Activated T-helper 2 cell treated with anti-CD3 and anti-CD28 coated beads, Interferon-gamma antibody, Interleukin-2, Interleukin-4, amounts not matched to agents 10 μg/mL and 5 μg/mL and 100 μg/mL, durations not matched to agents 14 hours and 24 hours and 36 hours (primary cell): ENCODE measurements around the gene DNAH17. TPM values are rescaled to one million over a fixed set of nuclear protein-coding genes. Genes with fewer than 3 reads are reported as not detected.
"Not testable (repeated sequence)": the region's sequence is repeated elsewhere in the genome, so short reads cannot be mapped to it uniquely, and the experiment has no call there.

Experiments
- DNase-seq: peaks from one replicate; pipeline ENCODE4 v3.0.0; 2021; ENCODE audit warnings: low spot score
- H3K27ac Mint-ChIP-seq: one replicate; pipeline ENCODE4 v1.8.0; 2021; ENCODE audit warnings: mixed read lengths
- H3K27me3 Mint-ChIP-seq: one replicate; pipeline ENCODE4 v1.8.0; 2021; ENCODE audit warnings: low read depth, mixed read lengths
- H3K36me3 Mint-ChIP-seq: one replicate; pipeline ENCODE4 v1.8.0; 2021; ENCODE audit warnings: low read depth, mixed read lengths
- H3K4me1 Mint-ChIP-seq: one replicate; pipeline ENCODE4 v1.8.0; 2021; ENCODE audit warnings: low read depth, mixed read lengths
- H3K4me3 Mint-ChIP-seq: one replicate; pipeline ENCODE4 v1.8.0; 2021; ENCODE audit warnings: low read depth, mild to moderate bottlenecking, moderate library complexity, mixed read lengths
- H3K9me3 Mint-ChIP-seq: one replicate; pipeline ENCODE4 v1.8.0; 2021; ENCODE audit warnings: mixed read lengths
- intact Hi-C: fragments of 100-400 bp; cut with micrococcal nuclease; formaldehyde crosslinking; loops from one replicate; pipeline ENCODE4 v1.15.1; 2023
- total RNA-seq: library from RNA; stranded (reverse); gene quantifications from 2 replicates; pipeline ENCODE4 v1.2.3, GENCODE V29; 2022

DNAH17 gene
- total RNA-seq, 1 donor from 2014 or later: 0.30 TPM

GRCh38 chr17:78475211-78475610 lies 102.0 kb downstream of the DNAH17 start:
- intact Hi-C loops: no loop called here
- no peak overlapping the region for H3K27ac Mint-ChIP-seq
- H3K27me3 Mint-ChIP-seq: peaks cover 4% of the 10 kb centered on the region
- no peaks in the 10 kb centered on the region for H3K36me3 Mint-ChIP-seq
- no peak overlapping the region for H3K4me3 Mint-ChIP-seq
- DNase-seq: no peak
- no peaks in the 10 kb centered on the region for H3K9me3 Mint-ChIP-seq
- H3K4me1 Mint-ChIP-seq: no peaks in the 10 kb centered on the region

GRCh38 chr17:78474614-78475146 lies 102.5 kb downstream of the DNAH17 start:
- no peak for DNase-seq
- intact Hi-C loops: no loop called here
- no peaks in the 10 kb centered on the region for H3K36me3 Mint-ChIP-seq
- no peak overlapping the region for H3K4me3 Mint-ChIP-seq
- no peaks in the 10 kb centered on the region for H3K4me1 Mint-ChIP-seq
- peaks cover 4% of the 10 kb centered on the region for H3K27me3 Mint-ChIP-seq
- H3K27ac Mint-ChIP-seq: no peak overlapping the region
- H3K9me3 Mint-ChIP-seq: no peaks in the 10 kb centered on the region

DNA sequence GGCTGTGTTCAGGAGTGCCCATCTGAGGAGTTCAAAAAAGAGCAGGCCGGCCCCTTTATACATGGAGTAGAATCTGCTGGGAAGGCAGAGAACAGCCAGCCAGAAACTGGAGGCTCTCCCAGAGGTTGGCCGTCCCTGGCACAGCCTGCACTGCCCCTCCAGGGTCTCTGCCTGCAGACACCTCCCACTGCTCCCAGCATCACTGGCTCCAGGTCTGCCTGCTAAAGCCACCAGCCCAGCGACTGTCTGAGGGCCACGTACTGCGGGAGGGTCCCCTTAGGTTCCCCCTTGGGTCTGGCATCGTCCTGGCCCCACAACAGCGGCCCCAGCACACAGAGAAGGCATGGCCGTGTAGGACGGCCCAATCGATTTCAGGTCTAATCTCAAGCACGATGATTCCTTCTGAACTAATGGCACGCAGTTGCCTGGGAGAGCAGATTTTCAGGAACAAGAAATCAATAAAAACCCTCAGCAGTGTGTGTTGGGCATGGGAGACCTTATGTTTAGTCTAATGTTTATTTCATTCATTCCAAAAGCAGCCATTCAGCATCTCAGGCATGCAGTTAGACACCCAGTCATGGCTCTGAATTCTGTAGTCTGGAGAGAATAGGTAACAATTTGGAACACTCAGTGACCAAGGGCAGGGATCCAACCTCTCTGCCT lies 103.1 kb downstream of the DNAH17 start:
- intact Hi-C loops: no loop called here
- Mint-ChIP-seq H3K4me1 (no peaks in the 10 kb centered on the region), H3K27ac (no peak overlapping the region)

GRCh38 chr17:78472035-78472905 lies 104.9 kb downstream of the DNAH17 start:
- H3K27ac Mint-ChIP-seq: no peak overlapping the region
- H3K36me3 Mint-ChIP-seq: no peaks in the 10 kb centered on the region
- no peaks in the 10 kb centered on the region for H3K9me3 Mint-ChIP-seq
- H3K4me1 Mint-ChIP-seq: no peaks in the 10 kb centered on the region
- intact Hi-C loops: no loop called here
- peaks cover 4% of the 10 kb centered on the region for H3K27me3 Mint-ChIP-seq
- H3K4me3 Mint-ChIP-seq: no peak overlapping the region
- DNase-seq: no peak

More for the DNA sequence above, 103.1 kb downstream of the DNAH17 start:
- Mint-ChIP-seq H3K36me3 (no peaks in the 10 kb centered on the region), H3K27me3 (peaks cover 4% of the 10 kb centered on the region), H3K9me3 (no peaks in the 10 kb centered on the region), H3K4me3 (no peak overlapping the region)
- DNase-seq: no peak

- intact Hi-C loops: no loop called here
- Mint-ChIP-seq H3K4me1 (no peaks in the 10 kb centered on the region), H3K4me3 (no peak overlapping the region), H3K36me3 (no peaks in the 10 kb centered on the region), H3K27me3 (peaks cover 4% of the 10 kb centered on the region), H3K9me3 (no peaks in the 10 kb centered on the region), H3K27ac (no peak overlapping the region)
- DNase-seq: no peak
These were observed 105.6 kb downstream of the DNAH17 start for GRCh38 chr17:78471635-78472034.

DNA sequence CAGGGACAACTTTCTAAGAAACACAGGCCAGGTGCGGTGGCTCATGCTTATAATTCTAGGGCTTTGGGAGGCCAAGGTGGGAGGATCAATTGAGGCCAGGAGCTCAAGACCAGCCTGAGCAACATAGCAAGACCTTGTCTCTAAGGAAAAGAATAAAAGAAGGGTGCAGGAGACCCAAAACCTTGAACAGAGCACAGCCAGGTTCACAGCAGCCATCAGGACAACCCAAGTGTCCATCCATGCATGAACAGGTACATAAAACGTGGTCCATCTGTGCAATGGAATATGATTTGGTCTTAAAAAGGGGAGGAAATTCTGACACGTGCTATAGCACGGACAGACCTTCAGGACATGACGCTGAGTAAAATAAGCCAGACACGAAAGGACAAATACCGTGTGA lies 107.8 kb downstream of the DNAH17 start:
- Mint-ChIP-seq H3K9me3 (no peaks in the 10 kb centered on the region), H3K4me3 (no peak overlapping the region), H3K4me1 (no peaks in the 10 kb centered on the region), H3K36me3 (no peaks in the 10 kb centered on the region), H3K27me3 (peaks cover under 1% of the 10 kb centered on the region), H3K27ac (no peak overlapping the region)
- intact Hi-C loops: no loop called here
- no peak for DNase-seq

GRCh38 chr17:78468366-78468765 lies 108.8 kb downstream of the DNAH17 start:
- Mint-ChIP-seq H3K4me3 (no peak overlapping the region), H3K36me3 (no peaks in the 10 kb centered on the region), H3K4me1 (no peaks in the 10 kb centered on the region), H3K27me3 (no peaks in the 10 kb centered on the region), H3K27ac (no peak overlapping the region), H3K9me3 (no peaks in the 10 kb centered on the region)
- intact Hi-C loops: no loop called here
- DNase-seq: no peak

DNA sequence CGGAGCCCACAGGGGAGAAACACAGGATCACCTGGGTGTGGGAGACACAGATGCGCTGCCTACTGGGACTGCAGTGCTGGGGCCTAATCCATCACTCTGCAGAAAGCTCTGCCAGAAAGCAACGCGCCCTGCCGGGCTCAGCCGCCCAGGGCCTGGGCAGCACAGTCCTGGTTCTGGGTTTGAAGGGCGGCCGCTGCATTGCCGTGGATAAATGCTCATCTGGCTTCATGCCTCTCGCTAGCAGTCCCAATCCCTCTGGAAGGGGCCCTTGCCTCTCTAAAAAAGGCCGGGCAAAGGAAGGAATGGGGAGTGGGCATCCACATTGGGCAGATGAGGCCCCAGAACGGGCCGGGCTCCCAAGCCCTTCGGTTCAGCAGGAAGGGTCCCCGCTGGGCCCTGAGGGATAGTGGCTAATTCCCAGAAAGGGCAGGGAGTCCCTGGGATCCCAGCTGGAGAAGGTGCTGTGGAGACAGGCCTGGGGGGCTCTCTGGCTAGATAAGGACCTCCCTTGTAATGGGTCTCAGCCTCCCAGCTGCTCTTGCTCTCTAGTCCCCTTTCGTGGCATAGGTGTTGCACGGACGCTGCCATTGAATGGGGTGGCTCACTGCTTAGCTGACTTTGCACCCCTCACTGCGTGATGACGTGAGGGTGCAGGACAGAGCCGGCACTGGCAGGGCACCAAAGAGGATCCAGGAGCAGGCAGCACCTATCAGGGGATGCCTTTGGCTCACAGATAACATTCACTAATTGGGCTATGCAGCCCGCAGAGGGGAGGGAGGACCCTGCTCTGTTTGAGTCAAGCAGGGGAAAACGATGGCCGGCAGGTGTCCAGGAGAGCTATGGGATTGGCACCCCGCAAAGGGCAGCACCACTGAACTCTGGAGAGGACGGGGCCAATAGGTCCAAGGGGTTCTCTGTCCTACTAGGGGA lies 110.1 kb downstream of the DNAH17 start:
- no peaks in the 10 kb centered on the region for H3K4me1 Mint-ChIP-seq
- no peaks in the 10 kb centered on the region for H3K36me3 Mint-ChIP-seq
- DNase-seq: no peak
- no peaks in the 10 kb centered on the region for H3K27me3 Mint-ChIP-seq
- no peaks in the 10 kb centered on the region for H3K9me3 Mint-ChIP-seq
- no peak overlapping the region for H3K4me3 Mint-ChIP-seq
- intact Hi-C loops: no loop called here
- no peak overlapping the region for H3K27ac Mint-ChIP-seq

DNA sequence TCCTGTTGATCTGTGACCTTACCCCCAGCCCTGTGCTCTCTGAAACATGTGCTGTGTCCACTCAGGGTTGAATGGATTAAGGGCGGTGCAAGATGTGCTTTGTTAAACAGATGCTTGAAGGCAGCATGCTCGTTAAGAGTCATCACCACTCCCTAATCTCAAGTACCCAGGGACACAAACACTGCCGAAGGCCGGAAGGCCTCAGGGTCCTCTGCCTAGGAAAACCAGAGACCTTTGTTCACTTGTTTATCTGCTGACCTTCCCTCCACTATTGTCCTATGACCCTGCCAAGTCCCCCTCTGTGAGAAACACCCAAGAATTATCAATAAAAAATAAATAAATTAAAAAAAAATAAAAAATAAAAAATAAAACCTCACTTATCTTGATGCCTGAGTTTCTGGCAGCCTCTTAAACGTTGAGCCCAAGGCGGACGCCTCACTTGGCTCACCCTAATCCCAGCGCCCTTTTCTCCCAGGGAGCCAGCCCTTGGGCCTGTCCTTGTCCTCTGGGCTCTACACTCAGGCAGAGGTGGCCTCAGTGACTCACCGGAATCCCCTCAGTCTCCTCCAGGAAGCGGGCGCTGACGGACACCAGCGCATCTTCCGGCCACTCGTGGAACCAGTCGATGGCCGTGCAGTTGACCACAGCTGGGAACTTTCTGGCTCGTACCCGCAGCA lies 110.9 kb downstream of the DNAH17 start:
- H3K27ac Mint-ChIP-seq, H3K9me3 Mint-ChIP-seq, H3K4me1 Mint-ChIP-seq, H3K4me3 Mint-ChIP-seq, intact Hi-C loops, H3K27me3 Mint-ChIP-seq, H3K36me3 Mint-ChIP-seq, DNase-seq: not testable (repeated sequence)

DNA sequence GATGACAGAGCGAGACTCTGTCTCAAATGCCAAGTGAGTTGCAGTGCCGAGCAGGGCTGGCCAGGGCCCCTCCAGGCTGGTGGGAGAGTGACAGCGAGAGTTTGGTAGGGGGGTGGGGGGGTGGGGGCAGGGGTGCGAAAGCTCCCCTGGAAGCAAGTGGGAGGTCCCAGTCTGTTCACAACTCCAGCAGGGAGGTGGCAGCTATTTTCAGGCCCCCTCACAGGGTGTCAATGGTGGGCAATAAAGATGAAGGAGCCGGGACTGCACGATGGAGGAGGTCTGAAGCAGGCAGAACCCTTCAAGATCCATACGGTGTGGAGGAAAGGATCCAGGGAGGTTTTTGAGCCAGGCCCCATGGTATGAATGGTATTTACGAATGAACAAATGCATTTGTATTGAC lies 115.0 kb downstream of the DNAH17 start:
- no peak for DNase-seq
- intact Hi-C loops: no loop called here
- H3K27ac Mint-ChIP-seq: no peak overlapping the region
- H3K4me3 Mint-ChIP-seq: no peak overlapping the region
- H3K9me3 Mint-ChIP-seq: no peaks in the 10 kb centered on the region
- H3K36me3 Mint-ChIP-seq: no peaks in the 10 kb centered on the region
- no peaks in the 10 kb centered on the region for H3K27me3 Mint-ChIP-seq
- H3K4me1 Mint-ChIP-seq: no peaks in the 10 kb centered on the region

- DNase-seq: no peak
- Mint-ChIP-seq H3K27ac (no peak overlapping the region), H3K4me1 (no peaks in the 10 kb centered on the region), H3K27me3 (no peaks in the 10 kb centered on the region), H3K9me3 (no peaks in the 10 kb centered on the region), H3K36me3 (no peaks in the 10 kb centered on the region), H3K4me3 (no peak overlapping the region)
- intact Hi-C loops: no loop called here
These were observed 115.5 kb downstream of the DNAH17 start for GRCh38 chr17:78461799-78462053.
